Duodenal mucosa (tissue), 2 donors: ENCODE data around the gene CBR1.

Experiments used
- H3K27ac ChIP-seq: one replicate; pipeline ENCODE4 v1.7.0; 2013; ENCODE audit warnings: low read depth, low read length
- H3K27me3 ChIP-seq, 2 donors: one replicate each; pipeline ENCODE4 v1.7.0; 2013; ENCODE audit warnings: low read length in 2 of 2, control low read depth in 1 of 2; ENCODE audit not compliant: insufficient read depth in 2 of 2, control insufficient read depth in 1 of 2
- H3K36me3 ChIP-seq, 2 donors: one replicate each; pipeline ENCODE4 v1.7.0; 2013; ENCODE audit warnings: low read length in 2 of 2, control low read depth in 1 of 2; ENCODE audit not compliant: insufficient read depth in 2 of 2, control insufficient read depth in 1 of 2
- H3K4me1 ChIP-seq, 2 donors: one replicate each; pipeline ENCODE4 v1.7.0; 2013; ENCODE audit warnings: low read length in 2 of 2, control low read depth in 1 of 2; ENCODE audit not compliant: insufficient read depth in 2 of 2, control insufficient read depth in 1 of 2
- H3K4me3 ChIP-seq, 2 donors: one replicate each; pipeline ENCODE4 v1.7.0; 2013; ENCODE audit warnings: low read length in 2 of 2, low read depth in 1 of 2
- H3K9ac ChIP-seq, 2 donors: one replicate each; pipeline ENCODE4 v1.7.0; 2013; ENCODE audit warnings: low read length in 2 of 2, low read depth in 1 of 2
- H3K9me3 ChIP-seq, 2 donors: one replicate each; pipeline ENCODE4 v1.7.0; 2013; ENCODE audit warnings: low read length in 2 of 2, control low read depth in 1 of 2; ENCODE audit not compliant: control insufficient read depth in 1 of 2

CBR1 gene

GRCh38 chr21:36077758-36078157, 7.9 kb downstream of the CBR1 start:
- no peak overlapping the region for H3K4me3 ChIP-seq
- peaks cover 18 to 39% of the 10 kb centered on the region in 2 donors for H3K4me1 ChIP-seq
- H3K27me3 ChIP-seq, result no peaks in the 10 kb centered on the region
- H3K9me3 ChIP-seq, result no peaks in the 10 kb centered on the region
- H3K27ac ChIP-seq, result no peak overlapping the region
- peaks cover 0 to 7% of the 10 kb centered on the region in 2 donors for H3K36me3 ChIP-seq
- no peak overlapping the region for H3K9ac ChIP-seq

DNA sequence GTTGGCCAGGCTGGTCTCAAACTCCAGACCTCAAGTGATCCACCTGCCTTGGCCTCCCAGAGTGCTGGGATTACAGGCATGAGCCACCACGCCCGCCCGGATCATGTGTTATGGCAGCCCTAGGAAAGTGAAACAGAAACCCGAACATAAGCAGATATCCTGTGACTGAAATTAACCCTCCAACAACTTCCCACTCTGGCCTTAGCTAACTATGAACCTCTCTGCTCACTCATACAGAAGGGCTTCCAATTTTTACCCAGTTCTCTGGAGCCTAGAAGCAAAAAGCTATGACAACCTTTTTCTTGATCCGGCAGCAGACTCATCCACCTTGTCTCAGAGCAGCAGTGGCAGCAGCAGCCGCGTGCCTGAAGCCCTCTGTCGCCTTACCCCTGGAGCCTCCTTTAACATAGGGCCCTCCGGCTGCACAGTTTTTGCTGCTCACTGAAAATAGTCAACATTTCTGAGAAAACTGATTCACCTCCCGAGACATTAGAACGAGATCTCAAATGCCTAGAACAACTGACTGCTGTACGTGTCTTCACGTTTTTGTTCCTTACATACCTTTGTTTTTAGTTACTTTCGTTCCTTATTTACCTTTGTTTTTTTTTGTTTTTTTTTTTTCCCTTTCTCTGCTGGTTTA, 9.3 kb downstream of the CBR1 start:
- H3K27ac ChIP-seq, result no peak overlapping the region
- H3K9me3 ChIP-seq, result no peaks in the 10 kb centered on the region
- peaks cover 17 to 33% of the 10 kb centered on the region in 2 donors for H3K4me1 ChIP-seq
- no peaks in the 10 kb centered on the region for H3K27me3 ChIP-seq
- peaks cover 0 to 3% of the 10 kb centered on the region in 2 donors for H3K36me3 ChIP-seq
- H3K9ac ChIP-seq, result no peak overlapping the region
- H3K4me3 ChIP-seq, result peak overlapping the region in 1 of 2 donors; percentile 3

- Histone ChIP-seq H3K4me3 (no peak overlapping the region), H3K9ac (no peak overlapping the region), H3K27me3 (no peaks in the 10 kb centered on the region), H3K36me3 (peaks cover 0 to under 1% of the 10 kb centered on the region in 2 donors), H3K9me3 (no peaks in the 10 kb centered on the region), H3K4me1 (peaks cover 17 to 33% of the 10 kb centered on the region in 2 donors), H3K27ac (no peak overlapping the region)
Measured at GRCh38 chr21:36079671-36080070, 9.8 kb downstream of the CBR1 start.

GRCh38 chr21:36080386-36080785, 10.6 kb downstream of the CBR1 start:
- Histone ChIP-seq H3K4me1 (peaks cover 17 to 26% of the 10 kb centered on the region in 2 donors), H3K36me3 (no peaks in the 10 kb centered on the region), H3K9me3 (no peaks in the 10 kb centered on the region), H3K27ac (no peak overlapping the region), H3K4me3 (no peak overlapping the region), H3K27me3 (no peaks in the 10 kb centered on the region), H3K9ac (no peak overlapping the region)

DNA sequence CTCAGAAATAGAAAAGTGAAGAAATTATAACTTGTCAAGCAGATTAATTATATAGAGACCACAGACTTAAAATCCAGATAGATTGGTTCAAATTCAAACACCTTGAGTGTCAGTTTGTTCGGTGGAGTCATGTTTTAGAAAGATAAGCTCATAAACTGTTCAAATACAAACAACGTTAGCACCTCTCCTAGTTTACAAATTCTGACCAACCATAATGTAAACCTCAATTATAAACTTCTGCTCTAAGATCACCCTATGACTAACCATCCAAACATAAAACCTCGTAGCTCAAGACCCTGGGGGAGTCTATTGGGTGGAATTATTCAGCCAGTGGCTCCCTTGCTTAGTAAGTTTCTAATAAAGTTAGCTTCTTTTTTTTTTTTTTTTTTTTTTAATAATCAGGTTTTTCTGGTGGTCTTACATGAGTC, 12.4 kb downstream of the CBR1 start:
- H3K9ac ChIP-seq, result no peak overlapping the region
- no peak overlapping the region for H3K4me3 ChIP-seq
- peaks cover 10 to 17% of the 10 kb centered on the region in 2 donors for H3K4me1 ChIP-seq
- H3K36me3 ChIP-seq, result no peaks in the 10 kb centered on the region
- no peaks in the 10 kb centered on the region for H3K27me3 ChIP-seq
- no peaks in the 10 kb centered on the region for H3K9me3 ChIP-seq
- no peak overlapping the region for H3K27ac ChIP-seq

DNA sequence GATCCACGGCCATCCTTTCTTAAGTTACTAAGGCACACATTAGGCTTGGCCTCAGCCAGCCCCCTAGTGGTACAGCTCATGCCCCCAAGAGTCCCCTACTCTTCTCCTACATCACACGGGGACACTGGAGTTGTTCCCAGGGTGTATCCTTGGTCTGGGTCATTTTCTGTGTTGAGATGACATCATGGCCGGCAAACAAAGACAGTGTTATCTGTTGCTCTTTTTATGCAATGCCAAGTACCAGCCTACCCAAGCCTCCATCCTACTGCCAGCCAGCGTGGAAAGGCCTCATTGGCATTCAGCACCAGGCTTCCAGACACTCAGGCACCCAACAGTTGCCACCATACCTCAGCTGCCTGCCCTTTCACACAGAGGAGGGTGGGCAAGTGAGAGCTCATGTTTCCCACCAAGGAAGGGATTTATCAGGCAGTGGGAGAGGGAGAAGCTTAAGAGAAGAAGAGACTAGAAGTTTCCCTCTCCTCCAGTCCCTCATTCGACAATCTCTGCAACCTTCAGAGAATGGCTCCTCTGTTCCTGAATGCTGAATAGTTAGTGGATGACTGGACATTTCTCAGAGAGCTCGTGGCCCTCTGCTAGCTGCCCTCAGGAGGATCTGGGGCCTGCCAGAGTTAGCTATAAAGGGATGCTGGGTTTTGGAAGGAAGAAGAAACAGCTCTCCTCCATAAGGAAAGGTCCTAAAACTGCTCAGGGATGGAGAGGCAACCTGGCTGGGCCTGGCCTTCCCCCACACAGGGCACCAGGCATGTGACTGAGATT, 17.7 kb downstream of the CBR1 start:
- Histone ChIP-seq H3K27ac (no peak overlapping the region), H3K27me3 (no peaks in the 10 kb centered on the region), H3K4me1 (no peaks in the 10 kb centered on the region), H3K9me3 (peaks cover 0 to under 1% of the 10 kb centered on the region in 2 donors), H3K4me3 (no peak overlapping the region), H3K36me3 (no peaks in the 10 kb centered on the region), H3K9ac (no peak overlapping the region)

DNA sequence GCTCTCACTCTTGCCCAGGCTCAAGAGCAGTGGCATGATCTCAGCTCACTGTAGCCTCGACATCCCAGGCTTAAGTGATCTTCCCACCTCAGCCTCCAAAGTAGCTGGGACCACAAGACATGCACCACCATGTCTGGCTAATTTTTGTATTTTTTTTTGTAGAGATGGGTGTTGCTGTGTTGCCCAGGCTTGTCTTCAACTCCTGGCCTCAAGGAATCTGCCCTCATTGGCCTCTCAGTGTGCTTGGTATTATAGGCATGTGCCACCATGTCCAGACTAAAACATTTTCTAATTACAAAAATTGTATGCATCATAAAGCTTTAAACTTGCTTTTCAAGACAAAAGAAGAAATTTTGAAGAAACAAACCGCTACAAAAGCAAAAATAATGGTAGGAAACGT, 20.1 kb downstream of the CBR1 start:
- Histone ChIP-seq H3K27me3 (no peaks in the 10 kb centered on the region), H3K9me3 (peaks cover 10 to 15% of the 10 kb centered on the region in 2 donors), H3K4me1 (no peaks in the 10 kb centered on the region), H3K27ac (no peak overlapping the region), H3K9ac (no peak overlapping the region), H3K36me3 (no peaks in the 10 kb centered on the region), H3K4me3 (no peak overlapping the region)

DNA sequence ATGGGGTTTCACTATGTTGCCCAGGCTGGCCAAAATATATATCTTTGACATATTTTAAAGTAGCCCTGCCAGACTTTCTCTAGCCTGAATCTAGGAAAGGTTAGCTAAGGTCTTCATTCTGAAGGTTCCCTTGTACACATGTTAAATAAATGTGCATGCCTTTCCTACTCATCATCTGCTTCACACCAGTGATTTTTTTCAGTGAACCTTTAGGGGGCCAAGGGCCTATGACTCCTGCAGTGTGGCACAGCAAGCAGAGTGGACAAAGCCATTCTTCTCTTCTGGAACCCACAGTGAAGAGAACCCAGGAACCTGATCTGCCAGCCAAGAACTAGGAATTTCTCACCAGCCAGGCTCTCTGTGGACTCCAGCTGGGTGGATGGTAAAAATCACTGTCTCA, 22.9 kb downstream of the CBR1 start:
- Histone ChIP-seq H3K27me3 (no peaks in the 10 kb centered on the region), H3K4me3 (no peak overlapping the region), H3K9ac (no peak overlapping the region)

DNA sequence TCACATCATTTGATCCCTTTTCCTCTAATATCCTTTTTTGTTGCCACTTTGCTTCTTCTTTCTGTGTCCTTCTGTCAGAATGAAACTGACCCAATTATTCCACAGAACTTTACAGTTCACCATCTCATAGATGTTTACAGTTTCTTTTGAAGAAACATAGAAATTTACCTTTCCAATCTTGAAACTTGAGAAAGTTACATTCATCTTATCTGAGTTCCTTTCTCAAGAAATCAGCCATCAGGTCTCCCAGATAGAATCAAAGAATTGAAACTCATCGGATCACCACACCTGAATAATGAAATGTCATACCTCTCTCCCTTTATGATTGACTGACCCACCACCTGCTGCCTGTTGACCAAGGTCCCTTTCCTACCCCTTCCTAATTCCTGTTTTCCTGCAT, 23.7 kb downstream of the CBR1 start:
- Histone ChIP-seq H3K9ac (no peak overlapping the region), H3K4me3 (no peak overlapping the region), H3K9me3 (peaks cover 10 to 15% of the 10 kb centered on the region in 2 donors), H3K36me3 (no peaks in the 10 kb centered on the region), H3K27ac (no peak overlapping the region), H3K4me1 (peaks cover 0 to 12% of the 10 kb centered on the region in 2 donors), H3K27me3 (no peaks in the 10 kb centered on the region)

More for the DNA sequence above, 22.9 kb downstream of the CBR1 start:
- Histone ChIP-seq H3K4me1 (peaks cover 0 to 4% of the 10 kb centered on the region in 2 donors), H3K36me3 (no peaks in the 10 kb centered on the region), H3K9me3 (peaks cover 10 to 15% of the 10 kb centered on the region in 2 donors), H3K27ac (no peak overlapping the region)
